ENCODE data around the gene AUTS2.

DNA sequence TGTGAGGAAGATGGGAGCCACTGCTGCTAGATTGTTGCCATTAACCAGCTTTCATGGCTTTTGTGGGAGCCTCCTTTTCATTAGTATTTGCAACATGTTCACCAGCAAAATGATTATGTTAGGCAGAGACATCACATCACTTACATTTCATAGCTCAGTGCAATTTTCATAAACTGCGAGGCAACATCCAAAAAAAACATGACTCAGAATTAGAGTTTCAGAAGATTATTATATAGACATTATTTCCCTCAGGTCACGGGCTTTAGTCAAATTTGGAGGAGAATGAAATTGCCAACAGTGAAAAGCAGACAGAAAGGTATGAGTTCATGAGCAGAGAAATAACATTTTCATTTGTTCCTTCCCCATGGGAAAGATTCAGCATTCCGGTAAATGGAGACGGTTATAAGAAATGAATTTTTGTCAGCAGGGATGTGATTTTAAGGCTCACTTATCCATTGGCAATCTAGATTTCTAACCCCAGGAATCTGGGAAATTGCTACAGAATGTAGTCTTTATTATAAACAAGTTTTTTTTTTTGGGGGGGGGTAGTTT is 573.2 kb downstream of the AUTS2 start:
- no peak for TF ChIP-seq POLR2AphosphoS5 (IDR thresholded peaks at IDR 0.05; ENCODE audit: low read depth, low read length)
- TF ChIP-seq, protein P1, sequence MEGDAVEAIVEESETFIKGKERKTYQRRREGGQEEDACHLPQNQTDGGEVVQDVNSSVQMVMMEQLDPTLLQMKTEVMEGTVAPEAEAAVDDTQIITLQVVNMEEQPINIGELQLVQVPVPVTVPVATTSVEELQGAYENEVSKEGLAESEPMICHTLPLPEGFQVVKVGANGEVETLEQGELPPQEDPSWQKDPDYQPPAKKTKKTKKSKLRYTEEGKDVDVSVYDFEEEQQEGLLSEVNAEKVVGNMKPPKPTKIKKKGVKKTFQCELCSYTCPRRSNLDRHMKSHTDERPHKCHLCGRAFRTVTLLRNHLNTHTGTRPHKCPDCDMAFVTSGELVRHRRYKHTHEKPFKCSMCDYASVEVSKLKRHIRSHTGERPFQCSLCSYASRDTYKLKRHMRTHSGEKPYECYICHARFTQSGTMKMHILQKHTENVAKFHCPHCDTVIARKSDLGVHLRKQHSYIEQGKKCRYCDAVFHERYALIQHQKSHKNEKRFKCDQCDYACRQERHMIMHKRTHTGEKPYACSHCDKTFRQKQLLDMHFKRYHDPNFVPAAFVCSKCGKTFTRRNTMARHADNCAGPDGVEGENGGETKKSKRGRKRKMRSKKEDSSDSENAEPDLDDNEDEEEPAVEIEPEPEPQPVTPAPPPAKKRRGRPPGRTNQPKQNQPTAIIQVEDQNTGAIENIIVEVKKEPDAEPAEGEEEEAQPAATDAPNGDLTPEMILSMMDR (IDR thresholded peaks at IDR 0.05): no peak
- no peak for TF ChIP-seq TCF7L2 (IDR thresholded peaks at IDR 0.05; ENCODE audit: low read depth, low read length)
- TF ChIP-seq, protein P2, sequence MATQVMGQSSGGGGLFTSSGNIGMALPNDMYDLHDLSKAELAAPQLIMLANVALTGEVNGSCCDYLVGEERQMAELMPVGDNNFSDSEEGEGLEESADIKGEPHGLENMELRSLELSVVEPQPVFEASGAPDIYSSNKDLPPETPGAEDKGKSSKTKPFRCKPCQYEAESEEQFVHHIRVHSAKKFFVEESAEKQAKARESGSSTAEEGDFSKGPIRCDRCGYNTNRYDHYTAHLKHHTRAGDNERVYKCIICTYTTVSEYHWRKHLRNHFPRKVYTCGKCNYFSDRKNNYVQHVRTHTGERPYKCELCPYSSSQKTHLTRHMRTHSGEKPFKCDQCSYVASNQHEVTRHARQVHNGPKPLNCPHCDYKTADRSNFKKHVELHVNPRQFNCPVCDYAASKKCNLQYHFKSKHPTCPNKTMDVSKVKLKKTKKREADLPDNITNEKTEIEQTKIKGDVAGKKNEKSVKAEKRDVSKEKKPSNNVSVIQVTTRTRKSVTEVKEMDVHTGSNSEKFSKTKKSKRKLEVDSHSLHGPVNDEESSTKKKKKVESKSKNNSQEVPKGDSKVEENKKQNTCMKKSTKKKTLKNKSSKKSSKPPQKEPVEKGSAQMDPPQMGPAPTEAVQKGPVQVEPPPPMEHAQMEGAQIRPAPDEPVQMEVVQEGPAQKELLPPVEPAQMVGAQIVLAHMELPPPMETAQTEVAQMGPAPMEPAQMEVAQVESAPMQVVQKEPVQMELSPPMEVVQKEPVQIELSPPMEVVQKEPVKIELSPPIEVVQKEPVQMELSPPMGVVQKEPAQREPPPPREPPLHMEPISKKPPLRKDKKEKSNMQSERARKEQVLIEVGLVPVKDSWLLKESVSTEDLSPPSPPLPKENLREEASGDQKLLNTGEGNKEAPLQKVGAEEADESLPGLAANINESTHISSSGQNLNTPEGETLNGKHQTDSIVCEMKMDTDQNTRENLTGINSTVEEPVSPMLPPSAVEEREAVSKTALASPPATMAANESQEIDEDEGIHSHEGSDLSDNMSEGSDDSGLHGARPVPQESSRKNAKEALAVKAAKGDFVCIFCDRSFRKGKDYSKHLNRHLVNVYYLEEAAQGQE (IDR thresholded peaks at IDR 0.05; ENCODE audit: insufficient read depth in 1 of 2, low read depth in 2 of 2, low read length in 1 of 2): no peak

Measured in Panc1 (cell line).